HepG2 (cell line): ENCODE data around the gene GDF2.

Source experiments
- CEBPB ChIP-seq: IDR thresholded peaks from 2 replicates; pipeline ENCODE4 v1.6.1; 2011; ENCODE audit warnings: low read depth, low read length, improper control_type of control experiment, borderline replicate concordance
- CTCF ChIP-seq: sonication (generic); formaldehyde crosslinking; IDR thresholded peaks from 2 replicates; pipeline ENCODE4 v1.5.0; 2020; ENCODE audit warnings: mild to moderate bottlenecking, missing genetic modification reagents, moderate library complexity
- EP300 ChIP-seq, 3 experiments: sonication (generic) in 1 of 3; formaldehyde crosslinking in 1 of 3; IDR thresholded peaks; 2 replicates each; pipeline versions ENCODE4 v1.5.1 to v1.6.1; 2011 to 2020; ENCODE audit warnings: low read depth in 2 of 3, low read length in 2 of 3, borderline replicate concordance in 1 of 3, improper control_type of control experiment in 1 of 3, mild to moderate bottlenecking in 1 of 3, missing genetic modification reagents in 1 of 3, moderate library complexity in 1 of 3
- POLR2A ChIP-seq, 2 experiments: IDR thresholded peaks; 2 replicates each; pipeline ENCODE4 v1.6.1; 2011; ENCODE audit warnings: low read depth in 2 of 2, low read length in 2 of 2, mild to moderate bottlenecking in 1 of 2, moderate library complexity in 1 of 2; ENCODE audit not compliant: insufficient read depth in 1 of 2
- PTBP1 ChIP-seq: fragments of 200-400 bp; formaldehyde crosslinking; IDR thresholded peaks from 2 replicates; pipeline ENCODE4 v1.6.1; 2018; ENCODE audit warnings: low read length, low read depth; ENCODE audit not compliant: poor library complexity, severe bottlenecking
- SP2 ChIP-seq: sonication (generic); formaldehyde crosslinking; IDR thresholded peaks from 2 replicates; pipeline ENCODE4 v1.5.1; 2020; ENCODE audit warnings: mild to moderate bottlenecking, missing genetic modification reagents
- ZNF335 ChIP-seq: sonication (generic); formaldehyde crosslinking; IDR thresholded peaks from 2 replicates; pipeline ENCODE4 v1.4.0; 2020; ENCODE audit warnings: missing genetic modification reagents
- TF ChIP-seq, protein P1 (sequence below): sonication (generic); formaldehyde crosslinking; IDR thresholded peaks from 2 replicates; pipeline ENCODE4 v1.8.0; 2022; ENCODE audit warnings: mild to moderate bottlenecking, missing genetic modification reagents

DNA sequence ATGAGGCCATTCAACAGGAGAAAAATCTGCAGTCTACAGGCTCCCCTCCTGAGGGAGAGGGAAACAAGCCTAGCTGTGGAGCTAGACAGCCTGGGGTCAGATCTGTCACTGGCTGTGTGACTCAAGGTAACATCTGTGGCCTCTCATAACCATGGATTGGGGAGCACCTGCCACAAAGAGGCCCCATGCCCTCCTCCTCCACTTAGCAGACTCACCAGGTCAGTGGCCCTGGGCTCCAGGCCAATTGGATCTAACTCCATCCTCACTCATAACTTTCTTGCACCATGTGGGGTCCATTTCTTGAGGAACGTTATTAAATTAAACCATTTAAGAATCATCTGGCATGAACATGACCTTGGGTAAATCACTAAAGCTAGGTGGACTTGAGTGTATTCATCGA lies 20.4 kb upstream of the GDF2 start:
- TF ChIP-seq POLR2A (IDR thresholded peaks at IDR 0.05; ENCODE audit: insufficient read depth in 1 of 2, low read depth in 2 of 2, low read length in 2 of 2) = no peak
- no peak for TF ChIP-seq PTBP1
- no peak for TF ChIP-seq ZNF335 (CRISPR knock-in tag)
- no peak for TF ChIP-seq CTCF (CRISPR knock-in tag)
- TF ChIP-seq CEBPB = no peak
- TF ChIP-seq SP2 (CRISPR knock-in tag) = no peak
- TF ChIP-seq, protein P1, sequence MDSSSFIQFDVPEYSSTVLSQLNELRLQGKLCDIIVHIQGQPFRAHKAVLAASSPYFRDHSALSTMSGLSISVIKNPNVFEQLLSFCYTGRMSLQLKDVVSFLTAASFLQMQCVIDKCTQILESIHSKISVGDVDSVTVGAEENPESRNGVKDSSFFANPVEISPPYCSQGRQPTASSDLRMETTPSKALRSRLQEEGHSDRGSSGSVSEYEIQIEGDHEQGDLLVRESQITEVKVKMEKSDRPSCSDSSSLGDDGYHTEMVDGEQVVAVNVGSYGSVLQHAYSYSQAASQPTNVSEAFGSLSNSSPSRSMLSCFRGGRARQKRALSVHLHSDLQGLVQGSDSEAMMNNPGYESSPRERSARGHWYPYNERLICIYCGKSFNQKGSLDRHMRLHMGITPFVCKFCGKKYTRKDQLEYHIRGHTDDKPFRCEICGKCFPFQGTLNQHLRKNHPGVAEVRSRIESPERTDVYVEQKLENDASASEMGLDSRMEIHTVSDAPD (CRISPR knock-in tag) = no peak
- no peak for TF ChIP-seq EP300 (IDR thresholded peaks at IDR 0.05; ENCODE audit: low read depth in 2 of 2, low read length in 2 of 2)
- no peak for TF ChIP-seq EP300 (CRISPR knock-in tag; IDR thresholded peaks at IDR 0.05; ENCODE audit: borderline replicate concordance)
